Measurements from ENCODE around the gene PSMD3. TPM values are rescaled to one million over a fixed set of nuclear protein-coding genes. Genes with fewer than 3 reads are reported as not detected.

The PSMD3 gene
- total RNA-seq, 4 donors from 2014 or later = 72.2 to 121 (median 84.7) TPM

- WGBS, 2 donors = 51 to 74% methylated on average over 2 to 11 of the region's 19 CpGs
- Histone ChIP-seq H3K4me3 (no peak overlapping the region), H3K36me3 (peaks cover 9 to 97% (median 30%) of the 10 kb centered on the region in 3 donors), H3K27me3 (no peaks in the 10 kb centered on the region), H3K4me1 (peaks cover 20 to 93% (median 70%) of the 10 kb centered on the region in 3 donors), H3K27ac (peak overlapping the region in 2 of 4 donors; percentile 25 to 77), H3K9me3 (no peaks in the 10 kb centered on the region)
- intact Hi-C loops (cut with DNase I) = no loop called here
- no peak for TF ChIP-seq CTCF (IDR thresholded peaks at IDR 0.05)
- no peak for TF ChIP-seq POLR2A (IDR thresholded peaks at IDR 0.05)
- no peak for DNase-seq
Measured at GRCh38 chr17:40022961-40023541, 42.4 kb downstream of the PSMD3 start.

GRCh38 chr17:40023590-40024292 is 43.1 kb downstream of the PSMD3 start:
- Histone ChIP-seq H3K36me3 (peaks cover 13 to 97% (median 35%) of the 10 kb centered on the region in 3 donors), H3K9me3 (no peaks in the 10 kb centered on the region), H3K27me3 (no peaks in the 10 kb centered on the region), H3K4me1 (peaks cover 20 to 86% (median 64%) of the 10 kb centered on the region in 3 donors), H3K4me3 (no peak overlapping the region), H3K27ac (peak overlapping the region in 3 of 4 donors; percentile 25 to 77 (median 33))
- intact Hi-C loops (cut with DNase I) = no loop called here
- no peak for DNase-seq
- WGBS, 2 donors = 49 to 65% methylated on average over 9 to 10 of the region's 10 CpGs
- TF ChIP-seq POLR2A (IDR thresholded peaks at IDR 0.05) (no peak), CTCF (IDR thresholded peaks at IDR 0.05) (no peak)

GRCh38 chr17:40024901-40025300 is 44.3 kb downstream of the PSMD3 start:
- Histone ChIP-seq H3K27me3 (no peaks in the 10 kb centered on the region), H3K36me3 (peaks cover 20 to 97% (median 34%) of the 10 kb centered on the region in 3 donors), H3K4me1 (peaks cover 20 to 75% (median 55%) of the 10 kb centered on the region in 3 donors), H3K27ac (no peak overlapping the region), H3K9me3 (no peaks in the 10 kb centered on the region), H3K4me3 (no peak overlapping the region)
- whole genome bisulfite sequencing, 2 donors = 66 to 83% methylated on average over 7 to 8 of the region's 8 CpGs
- no peak for TF ChIP-seq CTCF (IDR thresholded peaks at IDR 0.05)
- no peak for TF ChIP-seq POLR2A (IDR thresholded peaks at IDR 0.05)
- intact Hi-C loops (cut with DNase I) = no loop called here
- DNase-seq = no peak

GRCh38 chr17:40025559-40025958 is 45.0 kb downstream of the PSMD3 start:
- H3K4me3 ChIP-seq = no peak overlapping the region
- peaks cover 23 to 97% (median 34%) of the 10 kb centered on the region in 3 donors for H3K36me3 ChIP-seq
- H3K4me1 ChIP-seq = peaks cover 20 to 69% (median 54%) of the 10 kb centered on the region in 3 donors
- WGBS, 2 donors = 62 to 66% methylated on average over 2 of the region's 2 CpGs
- TF ChIP-seq POLR2A (IDR thresholded peaks at IDR 0.05) = no peak
- no peak for TF ChIP-seq CTCF (IDR thresholded peaks at IDR 0.05)
- intact Hi-C loops (cut with DNase I) = no loop called here
- no peak for DNase-seq
- peak overlapping the region; percentile 51 to 71 (median 61) for H3K27ac ChIP-seq
- H3K27me3 ChIP-seq = no peaks in the 10 kb centered on the region
- H3K9me3 ChIP-seq = no peaks in the 10 kb centered on the region

All from esophagus squamous epithelium (tissue), 5 donors.